Ovary (tissue), 3 donors: ENCODE results near the gene MPPED2.

ENCODE experiments used
- EP300 ChIP-seq: sonication (generic); formaldehyde crosslinking; IDR thresholded peaks from one replicate; pipeline ENCODE4 v1.6.1; 2017; ENCODE audit warnings: antibody characterized with exemption
- POLR2A ChIP-seq: fragments of 450-650 bp; IDR thresholded peaks from one replicate; pipeline ENCODE4 v1.6.1; 2017; ENCODE audit warnings: antibody characterized with exemption, mild to moderate bottlenecking, moderate library complexity
- TF ChIP-seq, protein P1 (sequence below), 3 donors: fragments of 450-650 bp in 2 of 3; fragments of 200-600 bp in 1 of 3; IDR thresholded peaks; one replicate each; pipeline versions ENCODE4 v1.5.1 to v1.8.0; 2016 to 2022; ENCODE audit warnings: antibody characterized with exemption in 3 of 3, mild to moderate bottlenecking in 1 of 3
- donor health status: DM: no; HTN: no; CAD: no.

DNA sequence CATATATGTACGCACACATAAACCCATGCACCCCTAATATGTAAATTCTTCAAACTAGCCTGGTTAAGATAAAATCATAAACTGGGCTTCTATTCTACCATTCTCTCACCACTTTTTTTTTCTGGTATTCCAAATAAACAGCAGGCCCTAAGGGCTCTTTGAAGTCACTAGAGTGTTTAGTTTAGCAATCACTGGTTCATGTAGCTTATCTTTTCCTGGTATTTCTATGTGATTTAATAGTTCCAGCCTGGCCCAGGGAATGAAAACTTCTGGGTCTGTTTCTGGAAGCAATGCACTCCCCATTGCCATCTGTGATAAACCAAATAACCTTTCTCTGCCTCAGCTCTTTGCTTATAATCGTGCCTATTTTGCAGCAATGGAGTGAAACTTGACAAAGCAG lies 10.7 kb upstream of the MPPED2 start:
- TF ChIP-seq, protein P1, sequence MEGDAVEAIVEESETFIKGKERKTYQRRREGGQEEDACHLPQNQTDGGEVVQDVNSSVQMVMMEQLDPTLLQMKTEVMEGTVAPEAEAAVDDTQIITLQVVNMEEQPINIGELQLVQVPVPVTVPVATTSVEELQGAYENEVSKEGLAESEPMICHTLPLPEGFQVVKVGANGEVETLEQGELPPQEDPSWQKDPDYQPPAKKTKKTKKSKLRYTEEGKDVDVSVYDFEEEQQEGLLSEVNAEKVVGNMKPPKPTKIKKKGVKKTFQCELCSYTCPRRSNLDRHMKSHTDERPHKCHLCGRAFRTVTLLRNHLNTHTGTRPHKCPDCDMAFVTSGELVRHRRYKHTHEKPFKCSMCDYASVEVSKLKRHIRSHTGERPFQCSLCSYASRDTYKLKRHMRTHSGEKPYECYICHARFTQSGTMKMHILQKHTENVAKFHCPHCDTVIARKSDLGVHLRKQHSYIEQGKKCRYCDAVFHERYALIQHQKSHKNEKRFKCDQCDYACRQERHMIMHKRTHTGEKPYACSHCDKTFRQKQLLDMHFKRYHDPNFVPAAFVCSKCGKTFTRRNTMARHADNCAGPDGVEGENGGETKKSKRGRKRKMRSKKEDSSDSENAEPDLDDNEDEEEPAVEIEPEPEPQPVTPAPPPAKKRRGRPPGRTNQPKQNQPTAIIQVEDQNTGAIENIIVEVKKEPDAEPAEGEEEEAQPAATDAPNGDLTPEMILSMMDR (IDR thresholded peaks at IDR 0.05), result no peak
- TF ChIP-seq EP300 (no peak), POLR2A (no peak)
